ENCODE results near the gene CDC42BPB.
"Not testable (repeated sequence)": the region's sequence is repeated elsewhere in the genome, so short reads cannot be mapped to it uniquely, and the experiment has no call there.

Gene CDC42BPB

DNA sequence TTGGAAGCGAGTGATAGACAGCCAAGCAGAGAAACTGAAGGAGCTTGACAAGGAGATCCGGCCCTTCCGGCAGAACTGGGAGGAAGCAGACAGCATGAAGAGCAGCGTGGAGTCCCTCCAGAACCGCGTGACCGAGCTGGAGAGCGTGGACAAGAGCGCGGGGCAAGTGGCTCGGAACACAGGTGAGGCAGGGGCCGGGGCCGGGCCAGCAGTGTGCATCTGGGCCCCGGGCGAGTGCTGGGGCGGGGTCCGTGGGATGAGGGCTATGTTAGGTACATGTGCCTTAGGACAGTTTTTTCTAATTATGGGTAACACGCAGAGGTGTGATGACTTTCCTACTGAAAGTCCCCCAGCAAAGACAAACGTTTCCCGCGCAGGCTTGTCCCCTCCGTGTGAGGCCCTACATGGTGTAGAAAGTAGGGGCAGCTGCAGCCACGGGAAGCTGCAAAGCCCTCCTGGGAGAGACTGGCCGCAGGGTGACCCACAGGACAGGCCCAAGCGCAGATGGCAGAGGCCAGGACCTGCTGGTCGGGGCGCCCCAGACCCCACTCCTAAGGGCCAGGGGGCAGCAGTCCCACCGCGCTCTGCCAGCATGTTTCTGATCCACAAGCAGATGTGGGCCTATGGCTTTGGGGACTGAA lies 154.0 kb downstream of the CDC42BPB start:
- Histone ChIP-seq H3K27ac (ENCODE audit: low read depth, low read length) (no peak overlapping the region), H3K4me3 (ENCODE audit: low read length) (no peak overlapping the region), H3K27me3 (ENCODE audit: control insufficient read depth, insufficient read depth, low read length) (no peaks in the 10 kb centered on the region), H3K36me3 (ENCODE audit: control insufficient read depth, insufficient read depth, low read length) (peaks cover 9% of the 10 kb centered on the region), H3K9ac (ENCODE audit: low read length) (no peak overlapping the region), H3K4me1 (ENCODE audit: control insufficient read depth, insufficient read depth, low read length) (no peaks in the 10 kb centered on the region)

GRCh38 chr14:102902523-102903247 lies 154.7 kb downstream of the CDC42BPB start:
- Histone ChIP-seq H3K9ac (ENCODE audit: low read length) (no peak overlapping the region), H3K36me3 (ENCODE audit: control insufficient read depth, insufficient read depth, low read length) (peaks cover 11% of the 10 kb centered on the region), H3K4me1 (ENCODE audit: control insufficient read depth, insufficient read depth, low read length) (no peaks in the 10 kb centered on the region), H3K27me3 (ENCODE audit: control insufficient read depth, insufficient read depth, low read length) (no peaks in the 10 kb centered on the region), H3K4me3 (ENCODE audit: low read length) (no peak overlapping the region), H3K27ac (ENCODE audit: low read depth, low read length) (no peak overlapping the region)

DNA sequence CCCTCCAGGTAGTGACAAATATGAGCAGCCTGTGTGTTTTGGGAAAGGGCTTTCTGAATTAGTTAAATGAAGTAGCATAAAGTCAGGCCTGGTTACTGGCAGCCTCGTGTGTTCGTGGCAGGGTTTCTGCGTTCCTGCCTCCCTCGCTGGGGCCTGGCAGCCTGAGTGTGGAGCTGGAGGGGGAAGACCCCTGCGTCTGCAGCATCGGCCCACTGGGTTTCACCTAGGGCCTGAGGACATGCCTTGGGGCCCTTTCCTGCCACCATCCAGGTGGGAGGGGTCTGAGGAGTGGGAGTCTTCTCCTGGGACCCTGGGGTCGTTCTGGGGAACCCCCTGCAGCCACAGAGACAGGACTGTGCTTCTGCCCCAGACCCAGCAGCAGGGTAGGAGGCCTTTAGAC lies 155.3 kb downstream of the CDC42BPB start:
- Histone ChIP-seq H3K36me3 (ENCODE audit: control insufficient read depth, insufficient read depth, low read length) (peaks cover 12% of the 10 kb centered on the region), H3K27ac (ENCODE audit: low read depth, low read length) (no peak overlapping the region), H3K9ac (ENCODE audit: low read length) (no peak overlapping the region), H3K27me3 (ENCODE audit: control insufficient read depth, insufficient read depth, low read length) (no peaks in the 10 kb centered on the region), H3K4me1 (ENCODE audit: control insufficient read depth, insufficient read depth, low read length) (no peaks in the 10 kb centered on the region), H3K4me3 (ENCODE audit: low read length) (no peak overlapping the region)

GRCh38 chr14:102901633-102902032 lies 155.7 kb downstream of the CDC42BPB start:
- Histone ChIP-seq H3K36me3 (ENCODE audit: control insufficient read depth, insufficient read depth, low read length) (peaks cover 10% of the 10 kb centered on the region), H3K4me1 (ENCODE audit: control insufficient read depth, insufficient read depth, low read length) (no peaks in the 10 kb centered on the region), H3K4me3 (ENCODE audit: low read length) (no peak overlapping the region), H3K27ac (ENCODE audit: low read depth, low read length) (no peak overlapping the region), H3K27me3 (ENCODE audit: control insufficient read depth, insufficient read depth, low read length) (no peaks in the 10 kb centered on the region), H3K9ac (ENCODE audit: low read length) (no peak overlapping the region)

- H3K27me3 ChIP-seq (ENCODE audit: control insufficient read depth, insufficient read depth, low read length): no peaks in the 10 kb centered on the region
- no peak overlapping the region for H3K27ac ChIP-seq (ENCODE audit: low read depth, low read length)
- H3K4me1 ChIP-seq (ENCODE audit: control insufficient read depth, insufficient read depth, low read length): no peaks in the 10 kb centered on the region
- peaks cover 9% of the 10 kb centered on the region for H3K36me3 ChIP-seq (ENCODE audit: control insufficient read depth, insufficient read depth, low read length)
- no peak overlapping the region for H3K9ac ChIP-seq (ENCODE audit: low read length)
- no peak overlapping the region for H3K4me3 ChIP-seq (ENCODE audit: low read length)
Measured at GRCh38 chr14:102900631-102901571, 156.4 kb downstream of the CDC42BPB start.

GRCh38 chr14:102899516-102899900 lies 157.8 kb downstream of the CDC42BPB start:
- no peak overlapping the region for H3K9ac ChIP-seq (ENCODE audit: low read length)
- H3K27me3 ChIP-seq (ENCODE audit: control insufficient read depth, insufficient read depth, low read length): no peaks in the 10 kb centered on the region
- H3K4me3 ChIP-seq (ENCODE audit: low read length): no peak overlapping the region
- no peak overlapping the region for H3K27ac ChIP-seq (ENCODE audit: low read depth, low read length)
- no peaks in the 10 kb centered on the region for H3K4me1 ChIP-seq (ENCODE audit: control insufficient read depth, insufficient read depth, low read length)
- peaks cover 13% of the 10 kb centered on the region for H3K36me3 ChIP-seq (ENCODE audit: control insufficient read depth, insufficient read depth, low read length)

DNA sequence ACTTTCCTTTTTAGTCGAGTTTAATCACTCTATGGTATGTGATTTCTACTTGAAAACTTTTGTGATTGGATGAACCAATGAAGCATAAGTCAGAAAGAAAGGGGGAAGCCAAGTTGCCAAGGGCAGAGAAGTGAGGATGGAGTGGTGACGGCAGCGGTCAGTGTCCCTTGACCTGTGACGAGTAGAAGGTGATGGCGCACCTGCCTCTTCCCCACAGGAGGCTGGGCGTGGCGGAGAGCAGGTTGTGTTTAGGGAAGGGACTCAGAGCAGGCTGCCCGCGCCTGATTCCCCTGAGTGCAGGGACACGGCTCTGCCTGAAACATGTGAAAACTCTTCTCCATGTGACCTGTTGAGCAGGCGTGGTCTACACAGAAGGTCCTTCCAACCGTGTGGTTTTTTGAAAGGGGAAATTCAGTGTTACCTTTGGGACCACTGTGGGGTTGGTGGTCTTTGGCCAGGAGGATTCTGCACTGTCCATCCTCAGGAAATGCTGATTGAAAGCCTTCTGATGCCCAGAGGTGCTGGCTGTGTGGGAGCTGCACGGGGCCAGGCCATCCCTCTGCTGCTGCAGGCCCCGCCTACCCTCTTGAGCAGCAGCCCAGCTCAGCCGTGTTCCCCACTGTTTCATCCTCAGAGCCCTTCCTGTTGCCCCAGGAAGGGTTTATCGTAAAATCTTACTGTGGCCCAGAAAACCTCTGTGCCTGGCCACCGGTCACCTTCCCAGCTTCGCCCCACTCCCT lies 158.4 kb downstream of the CDC42BPB start:
- no peak overlapping the region for H3K4me3 ChIP-seq (ENCODE audit: low read length)
- H3K27me3 ChIP-seq (ENCODE audit: control insufficient read depth, insufficient read depth, low read length): no peaks in the 10 kb centered on the region
- no peak overlapping the region for H3K9ac ChIP-seq (ENCODE audit: low read length)
- peaks cover 13% of the 10 kb centered on the region for H3K36me3 ChIP-seq (ENCODE audit: control insufficient read depth, insufficient read depth, low read length)
- no peaks in the 10 kb centered on the region for H3K4me1 ChIP-seq (ENCODE audit: control insufficient read depth, insufficient read depth, low read length)
- H3K27ac ChIP-seq (ENCODE audit: low read depth, low read length): no peak overlapping the region

GRCh38 chr14:102898298-102898697 lies 159.1 kb downstream of the CDC42BPB start:
- no peak overlapping the region for H3K27ac ChIP-seq (ENCODE audit: low read depth, low read length)
- H3K36me3 ChIP-seq (ENCODE audit: control insufficient read depth, insufficient read depth, low read length): peaks cover 13% of the 10 kb centered on the region
- peaks cover 1% of the 10 kb centered on the region for H3K4me1 ChIP-seq (ENCODE audit: control insufficient read depth, insufficient read depth, low read length)
- no peak overlapping the region for H3K9ac ChIP-seq (ENCODE audit: low read length)
- H3K27me3 ChIP-seq (ENCODE audit: control insufficient read depth, insufficient read depth, low read length): no peaks in the 10 kb centered on the region
- H3K4me3 ChIP-seq (ENCODE audit: low read length): no peak overlapping the region

DNA sequence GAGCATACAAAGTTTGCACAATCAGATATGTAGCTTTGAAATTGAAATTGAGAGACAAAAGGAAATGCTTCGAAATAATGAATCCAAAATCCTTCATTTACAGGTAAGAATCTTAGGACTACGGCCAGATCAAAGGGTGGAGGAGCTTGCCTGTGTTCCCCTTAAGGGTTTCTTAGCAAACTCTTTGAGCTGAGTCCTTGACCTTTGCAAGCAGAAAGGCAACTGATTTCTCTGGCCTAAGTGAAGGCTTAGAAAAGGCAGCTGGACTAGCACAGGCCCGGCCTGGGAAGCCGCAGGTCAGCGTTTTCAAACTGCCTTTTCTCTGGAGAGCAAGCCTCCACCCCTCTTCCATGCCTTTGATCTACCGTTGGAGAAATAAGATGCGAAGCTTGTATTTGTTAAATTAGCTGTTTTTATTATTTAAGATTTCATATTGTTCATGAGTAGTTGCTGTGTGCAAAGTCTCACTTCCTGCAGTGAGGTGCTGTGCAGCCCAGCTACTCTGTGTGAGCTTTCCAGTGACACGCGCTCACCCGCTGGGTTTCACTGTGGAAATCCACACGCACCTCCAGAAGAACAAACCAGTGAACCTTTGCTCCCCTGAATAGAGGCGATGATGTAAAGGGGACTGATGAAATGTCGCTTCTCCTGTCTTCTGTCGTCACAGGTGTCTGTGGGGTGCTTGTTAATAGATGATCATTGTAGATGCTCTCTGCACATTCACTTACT lies 159.9 kb downstream of the CDC42BPB start:
- Histone ChIP-seq H3K4me1 (ENCODE audit: control insufficient read depth, insufficient read depth, low read length) (peaks cover 4% of the 10 kb centered on the region), H3K27me3 (ENCODE audit: control insufficient read depth, insufficient read depth, low read length) (no peaks in the 10 kb centered on the region), H3K9ac (ENCODE audit: low read length) (no peak overlapping the region), H3K4me3 (ENCODE audit: low read length) (no peak overlapping the region), H3K27ac (ENCODE audit: low read depth, low read length) (no peak overlapping the region), H3K36me3 (ENCODE audit: control insufficient read depth, insufficient read depth, low read length) (peaks cover 13% of the 10 kb centered on the region)

DNA sequence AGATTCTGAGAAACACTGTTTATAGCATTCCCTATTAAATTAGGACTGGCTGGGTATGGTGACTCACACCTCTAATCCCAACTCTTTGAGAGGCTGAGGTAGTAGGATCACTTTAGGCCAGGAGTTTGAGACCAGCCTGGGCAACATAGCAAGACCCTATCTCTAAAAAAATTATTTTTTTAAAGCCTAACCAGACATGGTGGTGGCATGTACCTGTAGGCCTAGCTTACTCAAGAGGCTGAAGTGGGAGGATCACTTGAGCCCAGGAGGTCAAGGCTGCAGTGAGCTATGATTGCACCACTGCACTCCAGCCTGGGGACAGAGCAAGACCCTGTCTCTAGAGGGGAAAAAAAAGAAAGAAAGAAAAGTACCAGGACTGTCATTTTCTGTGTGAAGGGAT lies 160.6 kb downstream of the CDC42BPB start:
- H3K27ac ChIP-seq (ENCODE audit: low read depth, low read length); H3K27me3 ChIP-seq (ENCODE audit: control insufficient read depth, insufficient read depth, low read length); H3K4me1 ChIP-seq (ENCODE audit: control insufficient read depth, insufficient read depth, low read length); H3K9ac ChIP-seq (ENCODE audit: low read length); H3K4me3 ChIP-seq (ENCODE audit: low read length): not testable (repeated sequence)
- peaks cover 13% of the 10 kb centered on the region for H3K36me3 ChIP-seq (ENCODE audit: control insufficient read depth, insufficient read depth, low read length)

- Histone ChIP-seq H3K4me1 (ENCODE audit: control insufficient read depth, insufficient read depth, low read length) (peaks cover 4% of the 10 kb centered on the region), H3K9ac (ENCODE audit: low read length) (no peak overlapping the region), H3K4me3 (ENCODE audit: low read length) (no peak overlapping the region), H3K27me3 (ENCODE audit: control insufficient read depth, insufficient read depth, low read length) (no peaks in the 10 kb centered on the region), H3K36me3 (ENCODE audit: control insufficient read depth, insufficient read depth, low read length) (peaks cover 14% of the 10 kb centered on the region), H3K27ac (ENCODE audit: low read depth, low read length) (no peak overlapping the region)
Measured at GRCh38 chr14:102893452-102893851, 163.9 kb downstream of the CDC42BPB start.
